K562 (cell line): ENCODE measurements around the gene SFMBT2. TPM values are rescaled to one million over a fixed set of nuclear protein-coding genes. Genes with fewer than 3 reads are reported as not detected.

ENCODE experiments used
- ATAC-seq: fragments of 200-7000 bp; cut with Tn5 transposase; 3 replicates; pipeline ENCODE4 v1.9.1; 2020; ENCODE audit warnings: moderate library complexity
- BruUV-seq: library from RNA; stranded (reverse); fragments of 400-500 nt; replicated peaks from 2 replicates; lab custom pipeline; 2021; lab: Mats Ljungman, UMichigan
- CTCF ChIA-PET: fragments of 300-600 bp; formaldehyde crosslinking; extraction: SDS; loops from one replicate; lab custom pipeline; 2021; ENCODE audit warnings: low intra/inter-chr PET ratio; lab: Yijun Ruan, JAX
- POLR2A ChIA-PET: fragments of 300-600, 350-650 bp; sonication (Branson Sonifier 250); formaldehyde crosslinking; extraction: SDS; loops from one replicate; lab custom pipeline; 2021; ENCODE audit warnings: antibody characterized with exemption, inconsistent platforms; lab: Yijun Ruan, JAX
- DNase-seq, 4 experiments: peaks; one replicate each; pipeline versions ENCODE4 v3.0.0 to v3.0.0-alpha.2; 2011 to 2018; ENCODE audit warnings: low spot score in 3 of 4, mixed read lengths in 3 of 4; ENCODE audit errors: extremely low read depth in 1 of 4
- FAIRE-seq: peaks from 2 replicates; lab custom pipeline; 2011; peaks lifted over from hg19 to GRCh38; lab: Jason Lieb, UNC
- H2AFZ ChIP-seq: 2 replicates; pipeline ENCODE4 v1.6.0; 2011; ENCODE audit warnings: low read depth, low read length, control low read depth, inconsistent platforms
- H3K27ac ChIP-seq: fragments of 200-600 bp; 3 replicates; pipeline ENCODE4 v1.8.0; 2011; ENCODE audit warnings: low read depth, mild to moderate bottlenecking, control low read depth, inconsistent platforms, low read length, moderate library complexity, mixed read lengths; ENCODE audit errors: extremely low read depth
- H3K27me3 ChIP-seq, 2 experiments: fragments of 300-600 bp in 1 of 2; 2 replicates in 1 of 2; 3 replicates in 1 of 2; pipeline versions ENCODE4 v1.6.0 to v1.8.0; 2011; ENCODE audit warnings: inconsistent platforms in 2 of 2, low read length in 2 of 2, mild to moderate bottlenecking in 1 of 2, mixed read lengths in 1 of 2, moderate library complexity in 1 of 2; ENCODE audit not compliant: control insufficient read depth in 2 of 2, insufficient read depth in 2 of 2
- H3K36me3 ChIP-seq: fragments of 300-600 bp; 3 replicates; pipeline ENCODE4 v1.8.0; 2011; ENCODE audit warnings: mild to moderate bottlenecking, low read length, inconsistent platforms; ENCODE audit not compliant: control insufficient read depth, insufficient read depth
- H3K4me1 ChIP-seq, 2 experiments: fragments of 200-600 bp in 1 of 2; replicated peaks in 1 of 2; 2 replicates in 1 of 2; 3 replicates in 1 of 2; pipeline versions ENCODE4 v1.5.1 to v1.8.0; 2011; ENCODE audit warnings: inconsistent platforms in 2 of 2, low read length in 2 of 2, mild to moderate bottlenecking in 1 of 2, mixed read lengths in 1 of 2, moderate library complexity in 1 of 2; ENCODE audit not compliant: control insufficient read depth in 2 of 2, insufficient read depth in 2 of 2
- H3K4me2 ChIP-seq: 2 replicates; pipeline ENCODE4 v1.6.1; 2011; ENCODE audit warnings: low read length, control low read depth, inconsistent platforms, mixed read lengths; ENCODE audit not compliant: insufficient read depth
- H3K4me3 ChIP-seq: fragments of 200-600 bp; sonication (generic), shearing (Covaris generic); 2 replicates; pipeline ENCODE4 v1.5.1; 2016; ENCODE audit warnings: control low read depth, inconsistent platforms
- H3K79me2 ChIP-seq: fragments of 200-600 bp; 3 replicates; pipeline ENCODE4 v1.8.0; 2011; ENCODE audit warnings: low read length, inconsistent platforms; ENCODE audit not compliant: control insufficient read depth, insufficient read depth
- H3K9ac ChIP-seq, 2 experiments: 2 replicates each; pipeline versions ENCODE4 v1.6.0 to v1.6.1; 2011; ENCODE audit warnings: low read depth in 2 of 2, low read length in 2 of 2, control low read depth in 1 of 2, inconsistent platforms in 1 of 2, mild to moderate bottlenecking in 1 of 2, mixed read lengths in 1 of 2; ENCODE audit not compliant: insufficient read depth in 1 of 2
- H3K9me1 ChIP-seq: one replicate; pipeline ENCODE4 v1.6.0; 2011; ENCODE audit warnings: inconsistent platforms, mild to moderate bottlenecking, low read length, moderate library complexity; ENCODE audit not compliant: control insufficient read depth, insufficient read depth
- H3K9me3 ChIP-seq: replicated peaks from 2 replicates; pipeline ENCODE4 v1.5.1; 2011; ENCODE audit warnings: low read depth, low read length, inconsistent platforms; ENCODE audit not compliant: control insufficient read depth, insufficient read depth
- H4K20me1 ChIP-seq: replicated peaks from 2 replicates; pipeline ENCODE4 v1.6.1; 2011; ENCODE audit warnings: low read length, inconsistent platforms, mixed read lengths; ENCODE audit not compliant: control insufficient read depth, insufficient read depth
- HDAC1 ChIP-seq, 2 experiments: fragments of 450-650 bp; IDR thresholded peaks; 2 replicates each; pipeline ENCODE4 v1.6.1; 2016 to 2017; ENCODE audit warnings: inconsistent platforms in 1 of 2, mild to moderate bottlenecking in 1 of 2, moderate library complexity in 1 of 2
- KAT8 ChIP-seq: fragments of 450-650 bp; IDR thresholded peaks from 2 replicates; pipeline ENCODE4 v1.6.1; 2016; ENCODE audit warnings: low read depth, mild to moderate bottlenecking
- ZNF239 ChIP-seq: fragments of 250-450 bp; sonication (Bioruptor Pico); IDR thresholded peaks from 2 replicates; pipeline ENCODE4 v1.4.0; 2020; ENCODE audit warnings: mild to moderate bottlenecking
- WGBS: fragments of 100-300 bp; shearing (Covaris generic); methylation state at CpG from one replicate; pipeline ENCODE4 v1.1.6; 2016; ENCODE audit warnings: low coverage, mixed read lengths; ENCODE audit not compliant: insufficient coverage; ENCODE audit errors: missing lambda C conversion rate; 5-methylcytosine and 5-hydroxymethylcytosine counted together
- in situ Hi-C: fragments of 300-500 bp; cut with MboI; formaldehyde crosslinking; loops from 4 replicates; pipeline ENCODE4 v1.15.0; 2018; ENCODE audit warnings: inconsistent platforms, mixed read lengths
- intact Hi-C: fragments of 100-400 bp; cut with micrococcal nuclease; formaldehyde crosslinking; loops from 2 replicates; pipeline ENCODE4 v1.14.2; 2022
- polyA plus RNA-seq, 8 experiments: library from polyadenylated mRNA; depleted of rRNA in 4 of 8; stranded (reverse) in 5 of 8; unstranded in 3 of 8; fragments of >200 nt; fragmentation: Nextera tagmentation in 2 of 8; fragmentation: Illumina TruSeq in 1 of 8; extraction: Ambion mirVana in 2 of 8; extraction: Trizol in 1 of 8; gene quantifications; 2 replicates each; pipeline versions ENCODE4 v1.2.1 to v1.2.3, GENCODE V29; 2011 to 2014; ENCODE audit warnings: inconsistent platforms in 1 of 8, missing spikeins in 1 of 8
- total RNA-seq, 7 experiments: library from RNA; depleted of rRNA in 6 of 7; stranded (reverse); fragments of >200 nt in 6 of 7; fragmentation: Illumina TruSeq in 2 of 7; extraction: Trizol in 2 of 7; gene quantifications; 2 replicates each; pipeline versions ENCODE4 v1.2.1 to v1.2.3, GENCODE V29; 2011 to 2021; ENCODE audit warnings: low replicate concordance in 1 of 7
- TF ChIP-seq, protein P1 (sequence below): fragments of 250-450 bp; sonication (Bioruptor Pico); IDR thresholded peaks from 2 replicates; pipeline ENCODE4 v1.5.0; 2021
- TF ChIP-seq, protein P2 (sequence below): fragments of 450-650 bp; conservative IDR thresholded peaks from 2 replicates; pipeline ENCODE4 v1.6.1; 2016; ENCODE audit warnings: missing genetic modification characterization, low read depth, mild to moderate bottlenecking, control low read depth, missing compliant biosample characterization

The SFMBT2 gene
- total and polyA plus RNA-seq, 9 of the 15 experiments (the other 6 are each of a cell fraction or from before 2014, with no cell fraction given): 1.2 to 13.6 (median 7.6) TPM

DNA sequence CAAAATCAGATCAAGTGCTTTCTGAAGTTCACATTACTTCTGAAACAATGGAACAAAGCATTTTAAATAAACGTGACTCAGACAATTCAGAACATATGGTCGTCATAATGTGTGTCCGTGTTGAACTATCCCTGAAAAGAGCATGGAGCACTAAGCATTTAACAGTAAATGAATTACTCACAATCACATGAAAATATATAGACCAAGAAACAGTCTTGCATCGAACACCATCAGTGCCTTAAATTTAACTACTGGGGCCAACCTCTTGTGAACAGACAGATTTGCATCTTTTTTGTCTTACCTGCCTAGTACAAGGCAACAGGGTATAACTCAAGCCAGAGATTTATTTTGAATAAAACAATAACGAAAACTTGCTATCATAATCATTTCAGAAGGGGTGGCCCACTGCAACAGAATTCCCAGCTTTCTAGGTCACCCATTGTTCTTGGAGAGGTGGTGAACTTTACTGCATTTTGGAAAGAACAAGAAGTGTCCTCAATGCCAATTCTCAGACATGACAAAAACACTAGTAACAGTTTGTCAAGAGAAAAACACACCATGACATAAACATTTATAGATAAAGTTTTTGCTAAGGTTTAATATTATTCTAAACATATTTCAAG, 293.5 kb downstream of the SFMBT2 start:
- in situ Hi-C loops: no loop called here
- ATAC-seq (no peak), FAIRE-seq (no peak), DNase-seq (no peak)
- no peaks in the 10 kb centered on the region for H3K79me2 ChIP-seq
- no TSS peak for BruUV-seq
- no peaks in the 10 kb centered on the region for H3K36me3 ChIP-seq
- no peak overlapping the region for H3K27ac ChIP-seq
- no peak overlapping the region for H3K4me2 ChIP-seq
- H3K9ac ChIP-seq: no peak overlapping the region
- H2AFZ ChIP-seq: no peak overlapping the region
- no peaks in the 10 kb centered on the region for H3K9me1 ChIP-seq
- intact Hi-C loops: no loop called here
- no peaks in the 10 kb centered on the region for H3K9me3 ChIP-seq
- WGBS: 39% methylated on average over 5 of the region's 5 CpGs
- POLR2A ChIA-PET: no interaction called here
- H4K20me1 ChIP-seq: no peaks in the 10 kb centered on the region
- TF ChIP-seq KAT8 (no peak), HDAC1 (IDR thresholded peaks at IDR 0.05) (no peak), ZNF239 (CRISPR knock-in tag) (no peak)
- TF ChIP-seq, protein P1, sequence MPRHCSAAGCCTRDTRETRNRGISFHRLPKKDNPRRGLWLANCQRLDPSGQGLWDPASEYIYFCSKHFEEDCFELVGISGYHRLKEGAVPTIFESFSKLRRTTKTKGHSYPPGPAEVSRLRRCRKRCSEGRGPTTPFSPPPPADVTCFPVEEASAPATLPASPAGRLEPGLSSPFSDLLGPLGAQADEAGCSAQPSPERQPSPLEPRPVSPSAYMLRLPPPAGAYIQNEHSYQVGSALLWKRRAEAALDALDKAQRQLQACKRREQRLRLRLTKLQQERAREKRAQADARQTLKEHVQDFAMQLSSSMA: no peak
- TF ChIP-seq, protein P2, sequence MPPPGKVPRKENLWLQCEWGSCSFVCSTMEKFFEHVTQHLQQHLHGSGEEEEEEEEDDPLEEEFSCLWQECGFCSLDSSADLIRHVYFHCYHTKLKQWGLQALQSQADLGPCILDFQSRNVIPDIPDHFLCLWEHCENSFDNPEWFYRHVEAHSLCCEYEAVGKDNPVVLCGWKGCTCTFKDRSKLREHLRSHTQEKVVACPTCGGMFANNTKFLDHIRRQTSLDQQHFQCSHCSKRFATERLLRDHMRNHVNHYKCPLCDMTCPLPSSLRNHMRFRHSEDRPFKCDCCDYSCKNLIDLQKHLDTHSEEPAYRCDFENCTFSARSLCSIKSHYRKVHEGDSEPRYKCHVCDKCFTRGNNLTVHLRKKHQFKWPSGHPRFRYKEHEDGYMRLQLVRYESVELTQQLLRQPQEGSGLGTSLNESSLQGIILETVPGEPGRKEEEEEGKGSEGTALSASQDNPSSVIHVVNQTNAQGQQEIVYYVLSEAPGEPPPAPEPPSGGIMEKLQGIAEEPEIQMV (tag): no peak
- peaks cover 0 to 13% of the 10 kb centered on the region in 2 experiments; a peak in 2 of 5 replicates for H3K4me1 ChIP-seq
- CTCF ChIA-PET: no interaction called here
- H3K27me3 ChIP-seq: no peaks in the 10 kb centered on the region
- H3K4me3 ChIP-seq: no peak overlapping the region
